Panc1 (cell line): Measurements from ENCODE around the gene ARHGEF10L. TPM values are rescaled to one million over a fixed set of nuclear protein-coding genes. Genes with fewer than 3 reads are reported as not detected.
"Not testable (repeated sequence)": the region's sequence is repeated elsewhere in the genome, so short reads cannot be mapped to it uniquely, and the experiment has no call there.

Source experiments
- ATAC-seq: fragments of 200-7000 bp; cut with Tn5 transposase; 2 replicates; pipeline ENCODE4 v1.9.1; 2020; ENCODE audit warnings: mild to moderate bottlenecking, moderate library complexity
- Bru-seq: library from RNA; stranded (reverse); fragments of 400-500 nt; gene quantifications from one replicate; lab custom pipeline; 2021; lab: Mats Ljungman, UMichigan
- BruChase-seq, 2 experiments: library from RNA; stranded (reverse); fragments of 400-500 nt; gene quantifications; one replicate each; lab custom pipeline; 2021; lab: Mats Ljungman, UMichigan
- BruUV-seq: library from RNA; stranded (reverse); fragments of 400-500 nt; replicated peaks from 2 replicates; lab custom pipeline; 2021; lab: Mats Ljungman, UMichigan
- CTCF ChIA-PET: fragments of 300-600 bp; sonication (Branson Sonifier 250); formaldehyde crosslinking; loops from one replicate; lab custom pipeline; 2022; ENCODE audit warnings: antibody characterized with exemption; lab: Charles Lee
- POLR2A ChIA-PET: fragments of 300-600 bp; sonication (Branson Sonifier 250); formaldehyde crosslinking; loops from one replicate; lab custom pipeline; 2022; ENCODE audit warnings: antibody characterized with exemption; lab: Charles Lee
- DNase-seq: peaks from one replicate; pipeline ENCODE4 v3.0.0-alpha.2; 2010; ENCODE audit warnings: low read depth, low spot score
- H3K27ac ChIP-seq: 2 replicates; pipeline ENCODE4 v1.5.1; 2011; ENCODE audit warnings: mild to moderate bottlenecking, low read length, inconsistent platforms
- H3K27me3 ChIP-seq: fragments of 200-500 bp; sonication (Bioruptor generic); 2 replicates; pipeline ENCODE4 v1.6.0; 2014; ENCODE audit warnings: low read length, inconsistent platforms; ENCODE audit not compliant: control insufficient read depth, insufficient read depth
- H3K36me3 ChIP-seq: fragments of 200-500 bp; sonication (Bioruptor generic); 2 replicates; pipeline ENCODE4 v1.5.1; 2014; ENCODE audit warnings: inconsistent platforms, mild to moderate bottlenecking, low read length, moderate library complexity; ENCODE audit not compliant: control insufficient read depth, insufficient read depth
- H3K4me1 ChIP-seq: 2 replicates; pipeline ENCODE4 v1.5.1; 2011; ENCODE audit warnings: inconsistent platforms, mild to moderate bottlenecking, low read length, moderate library complexity; ENCODE audit not compliant: control insufficient read depth, insufficient read depth
- H3K4me3 ChIP-seq, 2 experiments: 2 replicates each; pipeline ENCODE4 v1.5.1; 2011 to 2012; ENCODE audit warnings: low read depth in 2 of 2, low read length in 2 of 2, mild to moderate bottlenecking in 2 of 2, inconsistent platforms in 1 of 2, moderate library complexity in 1 of 2
- H3K9me3 ChIP-seq: fragments of 200-500 bp; sonication (Bioruptor generic); 2 replicates; pipeline ENCODE4 v1.5.1; 2014; ENCODE audit warnings: low read depth, mild to moderate bottlenecking, inconsistent platforms, low read length, moderate library complexity; ENCODE audit not compliant: control insufficient read depth, insufficient read depth
- CTCF ChIP-seq: fragments of 450-650 bp; IDR thresholded peaks from 2 replicates; pipeline ENCODE4 v1.5.1; 2017; ENCODE audit warnings: mild to moderate bottlenecking
- POLR2AphosphoS5 ChIP-seq: IDR thresholded peaks from 2 replicates; pipeline ENCODE4 v1.6.1; 2012; ENCODE audit warnings: mild to moderate bottlenecking, low read depth, low read length, moderate library complexity
- REST ChIP-seq, 2 experiments: IDR thresholded peaks; 2 replicates each; pipeline ENCODE4 v1.6.1; 2011 to 2012; ENCODE audit warnings: low read depth in 2 of 2, control low read depth in 1 of 2, low read length in 1 of 2, mild to moderate bottlenecking in 1 of 2, moderate library complexity in 1 of 2; ENCODE audit not compliant: insufficient read depth in 1 of 2
- SIN3A ChIP-seq: IDR thresholded peaks from 2 replicates; pipeline ENCODE4 v1.6.1; 2012; ENCODE audit warnings: low read depth, mild to moderate bottlenecking, low read length, moderate library complexity, borderline replicate concordance; ENCODE audit not compliant: insufficient read depth
- TCF7L2 ChIP-seq: IDR thresholded peaks from 2 replicates; pipeline ENCODE4 v1.6.1; 2011; ENCODE audit warnings: mild to moderate bottlenecking, low read depth, low read length, inconsistent platforms
- in situ Hi-C: cut with HindIII; loops from 2 replicates; pipeline ENCODE4 v1.10.0; 2016; ENCODE audit warnings: low sequenced_read_pairs, low pct_unique_long_range_greater_than_20kb
- intact Hi-C: fragments of 100-400 bp; cut with micrococcal nuclease; formaldehyde crosslinking; loops from one replicate; pipeline ENCODE4 v1.10.0; 2022; ENCODE audit not compliant: unreplicated experiment
- long read RNA-seq: library from polyadenylated mRNA; unstranded; transcript quantifications from one replicate; pipeline ENCODE4 v2.0.0, GENCODE V29; 2021; ENCODE audit not compliant: unreplicated experiment
- polyA plus RNA-seq: library from polyadenylated mRNA; unstranded; fragments of >200 nt; gene quantifications from one replicate; pipeline ENCODE4 v1.2.1, GENCODE V29; 2012; ENCODE audit warnings: missing spikeins; ENCODE audit not compliant: insufficient read length
- total RNA-seq: library from RNA; stranded (reverse); gene quantifications from one replicate; pipeline ENCODE4 v1.2.1, GENCODE V29; 2021; ENCODE audit not compliant: unreplicated experiment

Gene ARHGEF10L, protein sequence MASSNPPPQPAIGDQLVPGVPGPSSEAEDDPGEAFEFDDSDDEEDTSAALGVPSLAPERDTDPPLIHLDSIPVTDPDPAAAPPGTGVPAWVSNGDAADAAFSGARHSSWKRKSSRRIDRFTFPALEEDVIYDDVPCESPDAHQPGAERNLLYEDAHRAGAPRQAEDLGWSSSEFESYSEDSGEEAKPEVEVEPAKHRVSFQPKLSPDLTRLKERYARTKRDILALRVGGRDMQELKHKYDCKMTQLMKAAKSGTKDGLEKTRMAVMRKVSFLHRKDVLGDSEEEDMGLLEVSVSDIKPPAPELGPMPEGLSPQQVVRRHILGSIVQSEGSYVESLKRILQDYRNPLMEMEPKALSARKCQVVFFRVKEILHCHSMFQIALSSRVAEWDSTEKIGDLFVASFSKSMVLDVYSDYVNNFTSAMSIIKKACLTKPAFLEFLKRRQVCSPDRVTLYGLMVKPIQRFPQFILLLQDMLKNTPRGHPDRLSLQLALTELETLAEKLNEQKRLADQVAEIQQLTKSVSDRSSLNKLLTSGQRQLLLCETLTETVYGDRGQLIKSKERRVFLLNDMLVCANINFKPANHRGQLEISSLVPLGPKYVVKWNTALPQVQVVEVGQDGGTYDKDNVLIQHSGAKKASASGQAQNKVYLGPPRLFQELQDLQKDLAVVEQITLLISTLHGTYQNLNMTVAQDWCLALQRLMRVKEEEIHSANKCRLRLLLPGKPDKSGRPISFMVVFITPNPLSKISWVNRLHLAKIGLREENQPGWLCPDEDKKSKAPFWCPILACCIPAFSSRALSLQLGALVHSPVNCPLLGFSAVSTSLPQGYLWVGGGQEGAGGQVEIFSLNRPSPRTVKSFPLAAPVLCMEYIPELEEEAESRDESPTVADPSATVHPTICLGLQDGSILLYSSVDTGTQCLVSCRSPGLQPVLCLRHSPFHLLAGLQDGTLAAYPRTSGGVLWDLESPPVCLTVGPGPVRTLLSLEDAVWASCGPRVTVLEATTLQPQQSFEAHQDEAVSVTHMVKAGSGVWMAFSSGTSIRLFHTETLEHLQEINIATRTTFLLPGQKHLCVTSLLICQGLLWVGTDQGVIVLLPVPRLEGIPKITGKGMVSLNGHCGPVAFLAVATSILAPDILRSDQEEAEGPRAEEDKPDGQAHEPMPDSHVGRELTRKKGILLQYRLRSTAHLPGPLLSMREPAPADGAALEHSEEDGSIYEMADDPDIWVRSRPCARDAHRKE (N-terminal part only)
- total RNA-seq (5.9 TPM), Bru-seq, nascent RNA (percentile 46 among the genes with signal in this experiment), BruChase-seq, experiment 1, labeled RNA remaining after a 2-hour chase (percentile 39 among the genes with signal in this experiment), BruChase-seq, experiment 2, labeled RNA remaining after a 6-hour chase (percentile 43 among the genes with signal in this experiment)
- 7.2 TPM for polyA plus RNA-seq
- long read RNA-seq, partial matches to known transcripts, result 3 of 11 reads
- long read RNA-seq, other reads (novel, unspliced or antisense), result 7 of 11 reads

GRCh38 chr1:17539477-17540254 is at the start of gene ARHGEF10L:
Gene ARHGEF10L (plus strand): TSS chr1:17539698. CDS start chr1:17580596, 40,898 bp downstream.
- peak within 1 kb of the TSS; percentile 70 for H3K27ac ChIP-seq
- no peaks in the 10 kb centered on the region for H3K36me3 ChIP-seq
- in situ Hi-C loops, result no loop called here
- ChIA-PET CTCF (no interaction called here), POLR2A (no interaction called here)
- H3K9me3 ChIP-seq, result no peaks in the 10 kb centered on the region
- H3K27me3 ChIP-seq, result no peaks in the 10 kb centered on the region
- TF ChIP-seq POLR2AphosphoS5 (no peak), SIN3A (no peak), REST (IDR thresholded peaks at IDR 0.05; ENCODE audit: insufficient read depth in 1 of 2, low read depth in 2 of 2, low read length in 1 of 2) (no peak), TCF7L2 (no peak), CTCF (no peak)
- ATAC-seq, result peak; percentile 66
- peak within 1 kb of the TSS; percentile 59 to 60 for H3K4me3 ChIP-seq
- intact Hi-C loops, result no loop called here
- no TSS peak for BruUV-seq
- H3K4me1 ChIP-seq, result peaks cover 21% of the 10 kb centered on the region
- no peak for DNase-seq

GRCh38 chr1:17489768-17490417 is 49.6 kb upstream of the ARHGEF10L start:
- H3K9me3 ChIP-seq, BruUV-seq, H3K36me3 ChIP-seq, H3K27me3 ChIP-seq, ATAC-seq, in situ Hi-C loops, POLR2A ChIA-PET, H3K4me3 ChIP-seq, H3K27ac ChIP-seq, H3K4me1 ChIP-seq, DNase-seq: not testable (repeated sequence)
- CTCF ChIA-PET, result interaction anchor here (1.1 kb wide), 1 partner anchor 117 kb away, joined by 3 read pairs; no protein-coding TSS in a partner anchor
- intact Hi-C loops, result loop anchor here (5.0 kb wide), 1 partner anchor 162 kb away; no protein-coding TSS in a partner anchor

- in situ Hi-C loops, H3K9me3 ChIP-seq, H3K27ac ChIP-seq, CTCF ChIA-PET, H3K4me1 ChIP-seq, H3K27me3 ChIP-seq, DNase-seq, H3K4me3 ChIP-seq, BruUV-seq, ATAC-seq, POLR2A ChIA-PET, H3K36me3 ChIP-seq: not testable (repeated sequence)
- intact Hi-C loops, result loop anchor here (5.0 kb wide), 1 partner anchor 162 kb away; no protein-coding TSS in a partner anchor
Observed at GRCh38 chr1:17490667-17491066, 48.8 kb upstream of the ARHGEF10L start.
